Adrenal gland (tissue), 12 donors: ENCODE measurements around the gene ZCCHC10. TPM values are rescaled to one million over a fixed set of nuclear protein-coding genes. Genes with fewer than 3 reads are reported as not detected.

ENCODE experiments used
- DNase-seq, 7 donors: peaks; one replicate each; pipeline ENCODE4 v3.0.0-alpha.2; 2019 to 2020
- H3K27ac ChIP-seq, 5 donors: fragments of 200-600 bp; sonication (generic) in 4 of 5; 1 replicate in 3 of 5; 2 replicates in 2 of 5; pipeline versions ENCODE4 v1.5.1 to v1.8.0; 2016 to 2020; ENCODE audit warnings: mild to moderate bottlenecking in 1 of 5
- H3K27me3 ChIP-seq: fragments of 200-600 bp; 2 replicates; pipeline ENCODE4 v1.8.0; 2021
- H3K36me3 ChIP-seq, 2 donors: fragments of 200-600 bp; replicated peaks in 1 of 2; 1 replicate in 1 of 2; 2 replicates in 1 of 2; pipeline versions ENCODE4 v1.5.1 to v1.8.0; 2018 to 2022
- H3K4me1 ChIP-seq, 2 donors: fragments of 200-600 bp; replicated peaks in 1 of 2; 1 replicate in 1 of 2; 2 replicates in 1 of 2; pipeline versions ENCODE4 v1.5.1 to v1.8.0; 2018 to 2021
- H3K4me3 ChIP-seq, 4 donors: fragments of 200-600 bp; sonication (generic) in 3 of 4; one replicate each; pipeline ENCODE4 v1.5.1; 2016 to 2018
- H3K9me3 ChIP-seq, 3 donors: fragments of 200-600 bp; sonication (generic) in 1 of 3; replicated peaks in 1 of 3; 1 replicate in 2 of 3; 2 replicates in 1 of 3; pipeline versions ENCODE4 v1.5.1 to v1.8.0; 2016 to 2021
- CTCF ChIP-seq, 6 experiments: fragments of 450-650 bp in 4 of 6; fragments of 200-600 bp in 2 of 6; sonication (generic) in 1 of 6; IDR thresholded peaks; 1 replicate in 5 of 6; 2 replicates in 1 of 6; pipeline versions ENCODE4 v1.5.1 to v1.8.0; 2016 to 2021; ENCODE audit warnings: antibody characterized with exemption in 6 of 6, mild to moderate bottlenecking in 2 of 6, moderate library complexity in 1 of 6
- POLR2A ChIP-seq, 2 donors: fragments of 450-650 bp; IDR thresholded peaks; one replicate each; pipeline ENCODE4 v1.6.1; 2017; ENCODE audit warnings: antibody characterized with exemption in 2 of 2, mild to moderate bottlenecking in 2 of 2, moderate library complexity in 1 of 2
- WGBS, 4 donors: extraction: QIAGEN DNeasy Blood & Tissue Kit in 2 of 4; methylation state at CpG; one replicate each; pipeline versions ENCODE4 v1.1.5 to v1.1.7; 2013 to 2017; 5-methylcytosine and 5-hydroxymethylcytosine counted together
- intact Hi-C, 2 donors: fragments of 100-400 bp; cut with DNase I; formaldehyde crosslinking; loops; one replicate each; pipeline versions ENCODE4 v1.14.1 to v1.15.0; 2022 to 2023
- polyA plus RNA-seq, 3 donors: library from polyadenylated mRNA; stranded (reverse); fragments of 200-250 nt in 2 of 3; fragments of 350-450 nt in 1 of 3; fragmentation: Illumina TruSeq in 1 of 3; extraction: RNeasy Lipid Tissue Mini Kit (QIAGEN cat#74804) in 1 of 3; gene quantifications; one replicate each; pipeline ENCODE4 v1.2.3, GENCODE V29; 2013 to 2014
- total RNA-seq, 9 donors: library from RNA; depleted of rRNA in 4 of 9; stranded (reverse); fragments of >200 nt in 4 of 9; fragments of 120-200 nt in 1 of 9; fragmentation: NEBNext Ultra II Directional in 1 of 9; extraction: Animal tissue kit (Norgen Biotek cat#: 25700) in 1 of 9; gene quantifications; one replicate each; pipeline versions ENCODE4 v1.1.0 to v1.2.4, GENCODE V29; 2013 to 2023
- donor health status: healthy with polysubstance abuse.
- donor health status: Bipolar disorder and iron deficiency.
- donor health status: DM: yes; HTN: yes; CAD: no.
- donor health status: DM: no; HTN: no; CAD: no.
- donor health status: DM: no; HTN: no; CAD: no.
- donor health status: DM: yes; HTN: yes; CAD: no.

ZCCHC10 gene
- total and polyA plus RNA-seq, 12 donors: 8.3 to 39.3 (median 18.2) TPM

- Histone ChIP-seq H3K9me3 (no peaks in the 10 kb centered on the region), H3K27me3 (no peaks in the 10 kb centered on the region), H3K4me1 (peaks cover 10 to 61% of the 10 kb centered on the region in 2 donors), H3K4me3 (peak overlapping the region; percentile 43 to 93 (median 78)), H3K27ac (peak overlapping the region; percentile 94 to 100 (median 97)), H3K36me3 (no peaks in the 10 kb centered on the region)
- intact Hi-C loops: loop anchor here (10.0 kb wide), 1 partner anchor 88 kb away; the partner anchor contains the start of gene AFF4 (in 2 of the 2)
- 0 to 1% (median 1%) methylated on average over 14 to 59 of the region's 59 CpGs for WGBS, 4 donors
- TF ChIP-seq CTCF (IDR thresholded peaks at IDR 0.05) (no peak), POLR2A (IDR thresholded peaks at IDR 0.05) (no peak)
- peak; percentile 69 to 85 (median 75) for DNase-seq
Measured at GRCh38 chr5:133052317-133053175, 26.2 kb upstream of the ZCCHC10 start.

- TF ChIP-seq CTCF (IDR thresholded peaks at IDR 0.05) (peak in 2 of 6 experiments; percentile 14 to 18), POLR2A (IDR thresholded peaks at IDR 0.05) (peak; percentile 95 to 98)
- Histone ChIP-seq H3K27me3 (no peaks in the 10 kb centered on the region), H3K36me3 (no peaks in the 10 kb centered on the region), H3K4me1 (peaks cover 10 to 54% of the 10 kb centered on the region in 2 donors), H3K9me3 (no peaks in the 10 kb centered on the region), H3K4me3 (peak within 1 kb of the TSS; percentile 43 to 93 (median 78)), H3K27ac (peak within 1 kb of the TSS; percentile 94 to 100 (median 97))
- intact Hi-C loops: loop anchor here (10.0 kb wide), 1 partner anchor 87 kb away; the partner anchor contains the start of gene AFF4 (in 2 of the 2)
- peak; percentile 97 to 99 (median 99) for DNase-seq
- WGBS, 4 donors: 0 to 1% (median 0%) methylated on average over 7 to 68 of the region's 68 CpGs
Measured at GRCh38 chr5:133051542-133052316, 25.4 kb upstream of the ZCCHC10 start, which contains the start of gene HSPA4. Gene HSPA4, plus strand, starts transcription at chr5:133052013. Its CDS starts 238 bp downstream, at chr5:133052251.

GRCh38 chr5:133051061-133051541 lies 24.8 kb upstream of the ZCCHC10 start:
- WGBS, 4 donors: 2 to 4% (median 3%) methylated on average over 10 to 15 of the region's 15 CpGs
- peak in 3 of 7 donors; percentile 28 to 39 (median 39) for DNase-seq
- Histone ChIP-seq H3K4me1 (peaks cover 10 to 47% of the 10 kb centered on the region in 2 donors), H3K27me3 (no peaks in the 10 kb centered on the region), H3K27ac (peak overlapping the region; percentile 94 to 100 (median 97)), H3K9me3 (no peaks in the 10 kb centered on the region), H3K36me3 (no peaks in the 10 kb centered on the region), H3K4me3 (peak overlapping the region; percentile 19 to 93 (median 65))
- TF ChIP-seq CTCF (IDR thresholded peaks at IDR 0.05): peak in 1 of 6 experiments; percentile 9
- no peak for TF ChIP-seq POLR2A (IDR thresholded peaks at IDR 0.05)
- intact Hi-C loops: loop anchor here (10.0 kb wide), 1 partner anchor 86 kb away; the partner anchor contains the start of gene AFF4 (in 2 of the 2)
